Small intestine (tissue), 7 donors: ENCODE measurements around the gene SPECC1. TPM values are rescaled to one million over a fixed set of nuclear protein-coding genes. Genes with fewer than 3 reads are reported as not detected.
"Not testable (repeated sequence)": the region's sequence is repeated elsewhere in the genome, so short reads cannot be mapped to it uniquely, and the experiment has no call there.

ENCODE experiments used
- DNase-seq, 2 donors: peaks; one replicate each; pipeline versions ENCODE4 v3.0.0 to v3.0.0-alpha.2; 2013
- FAIRE-seq: peaks from 2 replicates; lab custom pipeline; 2012; peaks lifted over from hg19 to GRCh38; lab: Jason Lieb, UNC
- H3K27ac ChIP-seq, 3 donors: one replicate each; pipeline ENCODE4 v1.5.1; 2013; ENCODE audit warnings: low read length in 2 of 3, mild to moderate bottlenecking in 2 of 3, control low read depth in 1 of 3, inconsistent platforms in 1 of 3, low read depth in 1 of 3, moderate library complexity in 1 of 3
- H3K27me3 ChIP-seq, 3 donors: one replicate each; pipeline ENCODE4 v1.6.1; 2013; ENCODE audit warnings: low read length in 3 of 3, inconsistent platforms in 1 of 3; ENCODE audit not compliant: control insufficient read depth in 3 of 3, insufficient read depth in 3 of 3
- H3K36me3 ChIP-seq, 3 donors: one replicate each; pipeline ENCODE4 v1.6.1; 2013; ENCODE audit warnings: low read length in 3 of 3, inconsistent platforms in 1 of 3, low read depth in 1 of 3, mild to moderate bottlenecking in 1 of 3, moderate library complexity in 1 of 3; ENCODE audit not compliant: control insufficient read depth in 3 of 3, insufficient read depth in 2 of 3
- H3K4me1 ChIP-seq, 3 donors: one replicate each; pipeline ENCODE4 v1.6.1; 2013; ENCODE audit warnings: low read length in 2 of 3, inconsistent platforms in 1 of 3, low read depth in 1 of 3, mild to moderate bottlenecking in 1 of 3, moderate library complexity in 1 of 3; ENCODE audit not compliant: control insufficient read depth in 3 of 3, insufficient read depth in 2 of 3
- H3K4me3 ChIP-seq, 3 donors: one replicate each; pipeline ENCODE4 v1.5.1; 2013; ENCODE audit warnings: low read length in 3 of 3, control low read depth in 1 of 3, inconsistent platforms in 1 of 3, low read depth in 1 of 3, mild to moderate bottlenecking in 1 of 3, moderate library complexity in 1 of 3
- H3K9me3 ChIP-seq, 2 donors: one replicate each; pipeline ENCODE4 v1.6.1; 2013; ENCODE audit warnings: low read depth in 1 of 2, low read length in 1 of 2; ENCODE audit not compliant: control insufficient read depth in 2 of 2, insufficient read depth in 1 of 2
- WGBS, 3 donors: extraction: QIAGEN DNeasy Blood & Tissue Kit; methylation state at CpG; one replicate each; pipeline ENCODE4 v1.1.7; 2013; 5-methylcytosine and 5-hydroxymethylcytosine counted together
- polyA plus RNA-seq, 4 donors: library from polyadenylated mRNA; stranded (reverse) in 3 of 4; unstranded in 1 of 4; fragments of 200-250 nt in 3 of 4; fragments of 120-200 nt in 1 of 4; gene quantifications; one replicate each; pipeline versions ENCODE4 v1.2.1 to v1.2.3, GENCODE V29; 2013
- donor health status: healthy with polysubstance abuse.
- donor health status: control.
- donor health status: control.
- donor health status: Bipolar disorder and iron deficiency.
- donor health status: healthy.

The SPECC1 gene
- polyA plus RNA-seq, 4 donors = 13.7 to 38.9 (median 32.8) TPM

DNA sequence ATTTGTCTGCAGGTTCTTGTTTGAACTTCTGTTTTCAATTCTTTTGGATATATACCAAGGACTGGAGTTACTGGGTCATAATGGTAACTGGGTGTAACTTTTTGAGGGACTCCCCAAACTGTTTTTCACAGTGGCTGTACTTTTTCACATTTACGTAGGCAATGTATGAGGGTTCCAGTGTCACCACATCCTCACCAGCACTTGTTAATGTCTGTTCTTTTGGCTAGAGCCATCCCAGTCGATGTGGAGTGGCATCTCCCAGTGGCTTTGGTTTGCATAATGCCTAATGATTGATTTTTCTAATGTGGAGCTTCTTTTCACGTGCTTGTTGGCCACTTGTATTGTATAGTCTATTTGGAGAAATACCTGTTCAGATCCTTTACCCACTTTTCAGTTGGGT, 59.3 kb downstream of the SPECC1 start:
- 71 to 82% (median 77%) methylated on average over 3 of the region's 3 CpGs for WGBS, 3 donors
- Histone ChIP-seq H3K27me3 (no peaks in the 10 kb centered on the region), H3K4me3 (no peak overlapping the region), H3K9me3 (no peaks in the 10 kb centered on the region), H3K36me3 (no peaks in the 10 kb centered on the region), H3K27ac (no peak overlapping the region), H3K4me1 (no peaks in the 10 kb centered on the region)
- no peak for DNase-seq
- FAIRE-seq = no peak

DNA sequence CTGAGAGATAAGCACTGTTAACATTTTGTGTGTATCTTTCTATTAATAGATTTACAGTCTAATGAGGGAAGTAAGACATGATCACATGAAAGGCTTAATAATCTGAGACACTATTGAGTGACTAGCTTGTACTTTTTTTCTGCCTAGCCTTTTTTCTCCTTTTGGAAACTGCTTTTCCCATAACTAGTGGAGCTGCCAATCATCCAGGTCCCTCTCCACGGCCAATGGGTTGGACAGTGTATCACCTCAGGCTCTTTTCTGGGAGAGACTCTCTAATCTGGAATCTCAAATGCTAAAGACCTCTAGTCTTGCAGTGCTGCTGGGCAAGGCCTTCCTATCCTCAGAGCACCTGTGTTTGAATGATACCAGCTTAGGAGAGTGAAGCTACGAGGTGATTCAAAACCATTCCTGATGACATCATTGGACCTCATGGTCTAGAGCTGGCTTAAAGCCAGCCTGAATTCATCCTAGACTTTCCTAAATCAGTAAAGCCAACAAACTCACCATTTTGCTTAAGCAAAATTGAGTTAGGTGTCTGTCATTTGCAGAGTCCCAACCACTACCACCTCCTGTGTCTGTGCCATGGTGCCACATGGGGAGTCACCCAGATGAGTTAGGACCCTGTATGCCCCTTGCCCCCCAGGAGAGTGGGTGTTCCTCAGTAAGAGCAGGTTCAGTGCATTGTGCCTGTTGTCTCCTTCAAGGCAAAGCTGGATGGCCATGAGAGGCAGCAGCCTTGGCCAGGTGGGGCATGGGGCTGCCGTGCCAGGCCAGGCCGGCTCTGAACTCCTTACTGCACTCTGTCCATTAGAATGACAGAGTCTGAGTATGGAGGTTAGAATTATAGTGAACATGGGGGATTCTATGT, 62.9 kb downstream of the SPECC1 start:
- H3K4me1 ChIP-seq = no peaks in the 10 kb centered on the region
- DNase-seq = no peak
- no peaks in the 10 kb centered on the region for H3K9me3 ChIP-seq
- H3K27ac ChIP-seq = peak overlapping the region in 1 of 3 donors; percentile 8
- WGBS, 3 donors = 77 to 85% (median 83%) methylated on average over 4 of the region's 4 CpGs
- no peak for FAIRE-seq
- H3K27me3 ChIP-seq = no peaks in the 10 kb centered on the region
- H3K4me3 ChIP-seq = no peak overlapping the region
- H3K36me3 ChIP-seq = no peaks in the 10 kb centered on the region

GRCh38 chr17:20072692-20072992, 63.5 kb downstream of the SPECC1 start:
- no peaks in the 10 kb centered on the region for H3K36me3 ChIP-seq
- DNase-seq (no peak), FAIRE-seq (no peak)
- H3K27me3 ChIP-seq = no peaks in the 10 kb centered on the region
- WGBS, 3 donors = 81 to 88% (median 86%) methylated on average over 3 of the region's 3 CpGs
- H3K9me3 ChIP-seq = no peaks in the 10 kb centered on the region
- H3K4me3 ChIP-seq = no peak overlapping the region
- H3K27ac ChIP-seq = no peak overlapping the region
- no peaks in the 10 kb centered on the region for H3K4me1 ChIP-seq

- 37 to 58% (median 44%) methylated on average over 14 of the region's 14 CpGs for WGBS, 3 donors
- no peak overlapping the region for H3K27ac ChIP-seq
- FAIRE-seq (no peak), DNase-seq (no peak)
- no peak overlapping the region for H3K4me3 ChIP-seq
- no peaks in the 10 kb centered on the region for H3K36me3 ChIP-seq
- H3K4me1 ChIP-seq = no peaks in the 10 kb centered on the region
- no peaks in the 10 kb centered on the region for H3K27me3 ChIP-seq
- H3K9me3 ChIP-seq = no peaks in the 10 kb centered on the region
Measured at GRCh38 chr17:20073055-20073979, 64.2 kb downstream of the SPECC1 start.

- FAIRE-seq (no peak), DNase-seq (no peak)
- Histone ChIP-seq H3K27me3 (no peaks in the 10 kb centered on the region), H3K9me3 (no peaks in the 10 kb centered on the region), H3K27ac (peak overlapping the region in 1 of 3 donors; percentile 26), H3K4me3 (no peak overlapping the region), H3K36me3 (no peaks in the 10 kb centered on the region), H3K4me1 (no peaks in the 10 kb centered on the region)
- 48 to 69% (median 66%) methylated on average over 7 of the region's 7 CpGs for WGBS, 3 donors
Measured at GRCh38 chr17:20074001-20074400, 64.8 kb downstream of the SPECC1 start.

DNA sequence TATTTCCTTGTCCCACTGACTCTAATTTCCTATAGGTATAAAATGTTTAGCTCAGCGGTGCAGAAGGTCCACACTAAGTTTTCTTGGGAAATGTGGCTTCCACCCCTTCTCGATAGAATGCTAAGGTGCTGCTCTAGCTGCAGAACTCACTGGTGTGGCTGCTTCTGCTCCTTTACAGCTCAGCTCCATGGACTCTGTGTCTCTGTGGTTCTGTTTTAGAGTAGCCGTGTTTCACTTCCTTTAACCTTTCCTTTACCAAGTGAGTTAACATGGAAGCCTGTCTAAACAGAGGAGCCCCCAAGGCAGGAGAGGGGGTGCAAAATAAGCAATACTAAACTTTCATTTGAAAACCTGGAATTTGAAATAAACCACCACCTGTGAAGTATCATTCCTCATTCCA, 65.3 kb downstream of the SPECC1 start:
- Histone ChIP-seq H3K27me3 (no peaks in the 10 kb centered on the region), H3K27ac (no peak overlapping the region), H3K4me1 (no peaks in the 10 kb centered on the region), H3K4me3 (no peak overlapping the region), H3K9me3 (no peaks in the 10 kb centered on the region), H3K36me3 (no peaks in the 10 kb centered on the region)
- FAIRE-seq (no peak), DNase-seq (no peak)
- 49 to 69% (median 51%) methylated on average over 3 of the region's 3 CpGs for WGBS, 3 donors

DNA sequence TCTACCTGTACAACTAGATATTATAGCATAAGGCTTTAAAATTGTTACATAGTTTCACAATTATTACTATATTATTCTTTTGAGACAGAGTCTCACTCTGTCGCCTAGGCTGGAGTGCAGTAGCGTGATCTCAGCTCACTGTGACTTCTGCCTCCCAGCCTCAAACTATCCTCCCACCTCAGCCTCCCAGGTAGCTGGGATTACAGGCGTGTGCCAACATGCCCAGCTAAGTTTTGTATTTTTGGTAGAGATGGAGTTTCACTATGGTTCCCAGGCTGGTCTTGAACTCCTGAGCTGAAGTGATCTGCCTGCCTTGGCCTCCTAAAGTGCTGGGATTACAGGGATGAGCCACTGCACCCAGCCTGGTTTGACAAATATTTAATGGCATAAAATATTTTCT, 67.0 kb downstream of the SPECC1 start:
- not testable (repeated sequence) for DNase-seq, H3K9me3 ChIP-seq, H3K27ac ChIP-seq, H3K4me3 ChIP-seq, H3K4me1 ChIP-seq, H3K36me3 ChIP-seq, H3K27me3 ChIP-seq, FAIRE-seq
- WGBS, 3 donors = 87 to 91% (median 90%) methylated on average over 3 of the region's 3 CpGs

DNA sequence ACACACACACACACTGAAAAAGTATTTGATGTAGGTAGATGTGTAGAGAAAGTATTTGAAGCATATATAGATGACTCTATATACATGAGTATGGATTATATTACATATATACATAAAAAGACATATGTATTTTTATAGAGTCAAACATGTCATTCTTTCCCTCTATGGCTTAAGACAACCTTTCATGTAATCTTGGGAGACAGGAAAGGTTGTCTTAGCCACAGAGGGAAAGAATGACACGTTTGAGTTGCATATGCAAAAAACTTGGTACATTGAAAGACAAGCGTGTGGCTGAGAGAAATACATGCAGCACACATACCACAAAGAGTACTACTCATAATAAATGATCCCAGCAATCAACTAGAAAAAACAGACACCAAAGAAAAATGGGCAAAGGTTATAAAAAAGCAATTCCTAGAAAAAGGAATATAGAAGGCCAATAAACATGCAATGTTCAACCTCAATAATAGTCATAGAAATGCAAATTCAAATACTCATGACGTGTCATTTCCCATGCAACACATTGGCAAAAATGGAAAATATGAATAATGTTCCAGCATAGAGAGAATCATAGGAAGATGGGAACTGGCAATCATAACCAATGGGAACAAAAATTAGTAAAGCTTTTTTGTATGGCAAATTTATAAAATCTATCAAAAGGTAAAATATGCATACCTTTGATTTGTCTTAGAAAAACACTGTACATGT, 69.0 kb downstream of the SPECC1 start:
- H3K27ac ChIP-seq = no peak overlapping the region
- WGBS, 3 donors = 62 to 69% (median 68%) methylated on average over 3 of the region's 3 CpGs
- FAIRE-seq (peak; percentile 23), DNase-seq (no peak)
- H3K4me1 ChIP-seq = no peaks in the 10 kb centered on the region
- H3K27me3 ChIP-seq = peaks cover 0 to 3% (median 0%) of the 10 kb centered on the region in 3 donors
- H3K36me3 ChIP-seq = no peaks in the 10 kb centered on the region
- H3K9me3 ChIP-seq = no peaks in the 10 kb centered on the region
- H3K4me3 ChIP-seq = no peak overlapping the region
